Measurements from ENCODE around the gene USP9X. TPM values are rescaled to one million over a fixed set of nuclear protein-coding genes. Genes with fewer than 3 reads are reported as not detected.

Gene USP9X, protein sequence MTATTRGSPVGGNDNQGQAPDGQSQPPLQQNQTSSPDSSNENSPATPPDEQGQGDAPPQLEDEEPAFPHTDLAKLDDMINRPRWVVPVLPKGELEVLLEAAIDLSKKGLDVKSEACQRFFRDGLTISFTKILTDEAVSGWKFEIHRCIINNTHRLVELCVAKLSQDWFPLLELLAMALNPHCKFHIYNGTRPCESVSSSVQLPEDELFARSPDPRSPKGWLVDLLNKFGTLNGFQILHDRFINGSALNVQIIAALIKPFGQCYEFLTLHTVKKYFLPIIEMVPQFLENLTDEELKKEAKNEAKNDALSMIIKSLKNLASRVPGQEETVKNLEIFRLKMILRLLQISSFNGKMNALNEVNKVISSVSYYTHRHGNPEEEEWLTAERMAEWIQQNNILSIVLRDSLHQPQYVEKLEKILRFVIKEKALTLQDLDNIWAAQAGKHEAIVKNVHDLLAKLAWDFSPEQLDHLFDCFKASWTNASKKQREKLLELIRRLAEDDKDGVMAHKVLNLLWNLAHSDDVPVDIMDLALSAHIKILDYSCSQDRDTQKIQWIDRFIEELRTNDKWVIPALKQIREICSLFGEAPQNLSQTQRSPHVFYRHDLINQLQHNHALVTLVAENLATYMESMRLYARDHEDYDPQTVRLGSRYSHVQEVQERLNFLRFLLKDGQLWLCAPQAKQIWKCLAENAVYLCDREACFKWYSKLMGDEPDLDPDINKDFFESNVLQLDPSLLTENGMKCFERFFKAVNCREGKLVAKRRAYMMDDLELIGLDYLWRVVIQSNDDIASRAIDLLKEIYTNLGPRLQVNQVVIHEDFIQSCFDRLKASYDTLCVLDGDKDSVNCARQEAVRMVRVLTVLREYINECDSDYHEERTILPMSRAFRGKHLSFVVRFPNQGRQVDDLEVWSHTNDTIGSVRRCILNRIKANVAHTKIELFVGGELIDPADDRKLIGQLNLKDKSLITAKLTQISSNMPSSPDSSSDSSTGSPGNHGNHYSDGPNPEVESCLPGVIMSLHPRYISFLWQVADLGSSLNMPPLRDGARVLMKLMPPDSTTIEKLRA (N-terminal part only)
- total RNA-seq, result 100 to 1,000 TPM in 3 of 4 donors, 10 to 100 TPM in 1; 76.5 to 146 (median 122) TPM

GRCh38 chrX:41084893-41085511 lies at the start of gene USP9X:
TSS of gene USP9X (plus strand) at chrX:41085445. CDS start at chrX:41123629, 38,184 bp downstream.
- TF ChIP-seq, protein P1, sequence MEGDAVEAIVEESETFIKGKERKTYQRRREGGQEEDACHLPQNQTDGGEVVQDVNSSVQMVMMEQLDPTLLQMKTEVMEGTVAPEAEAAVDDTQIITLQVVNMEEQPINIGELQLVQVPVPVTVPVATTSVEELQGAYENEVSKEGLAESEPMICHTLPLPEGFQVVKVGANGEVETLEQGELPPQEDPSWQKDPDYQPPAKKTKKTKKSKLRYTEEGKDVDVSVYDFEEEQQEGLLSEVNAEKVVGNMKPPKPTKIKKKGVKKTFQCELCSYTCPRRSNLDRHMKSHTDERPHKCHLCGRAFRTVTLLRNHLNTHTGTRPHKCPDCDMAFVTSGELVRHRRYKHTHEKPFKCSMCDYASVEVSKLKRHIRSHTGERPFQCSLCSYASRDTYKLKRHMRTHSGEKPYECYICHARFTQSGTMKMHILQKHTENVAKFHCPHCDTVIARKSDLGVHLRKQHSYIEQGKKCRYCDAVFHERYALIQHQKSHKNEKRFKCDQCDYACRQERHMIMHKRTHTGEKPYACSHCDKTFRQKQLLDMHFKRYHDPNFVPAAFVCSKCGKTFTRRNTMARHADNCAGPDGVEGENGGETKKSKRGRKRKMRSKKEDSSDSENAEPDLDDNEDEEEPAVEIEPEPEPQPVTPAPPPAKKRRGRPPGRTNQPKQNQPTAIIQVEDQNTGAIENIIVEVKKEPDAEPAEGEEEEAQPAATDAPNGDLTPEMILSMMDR (IDR thresholded peaks at IDR 0.05; ENCODE audit: low read depth), result no peak

DNA sequence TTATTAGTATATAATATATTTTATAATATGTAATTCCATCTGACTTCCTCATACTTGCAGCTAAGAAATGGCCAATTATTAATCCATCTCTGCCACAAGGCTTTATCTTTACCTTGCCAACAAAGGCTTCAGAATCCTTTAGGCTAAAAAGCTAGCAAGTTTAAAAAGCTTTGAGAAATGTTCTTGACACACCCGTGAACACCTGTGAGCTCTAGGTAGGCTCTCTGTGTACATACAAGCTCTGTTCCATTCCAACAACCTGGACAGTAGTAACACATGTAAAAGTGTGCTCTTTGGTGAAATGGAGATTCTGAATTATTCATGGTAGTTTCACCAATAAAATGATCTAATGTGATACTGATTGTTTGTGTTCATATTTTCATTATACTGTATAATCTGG lies 49.7 kb upstream of the USP9X start:
- TF ChIP-seq, protein P1 (IDR thresholded peaks at IDR 0.05; ENCODE audit: low read depth), result no peak

DNA sequence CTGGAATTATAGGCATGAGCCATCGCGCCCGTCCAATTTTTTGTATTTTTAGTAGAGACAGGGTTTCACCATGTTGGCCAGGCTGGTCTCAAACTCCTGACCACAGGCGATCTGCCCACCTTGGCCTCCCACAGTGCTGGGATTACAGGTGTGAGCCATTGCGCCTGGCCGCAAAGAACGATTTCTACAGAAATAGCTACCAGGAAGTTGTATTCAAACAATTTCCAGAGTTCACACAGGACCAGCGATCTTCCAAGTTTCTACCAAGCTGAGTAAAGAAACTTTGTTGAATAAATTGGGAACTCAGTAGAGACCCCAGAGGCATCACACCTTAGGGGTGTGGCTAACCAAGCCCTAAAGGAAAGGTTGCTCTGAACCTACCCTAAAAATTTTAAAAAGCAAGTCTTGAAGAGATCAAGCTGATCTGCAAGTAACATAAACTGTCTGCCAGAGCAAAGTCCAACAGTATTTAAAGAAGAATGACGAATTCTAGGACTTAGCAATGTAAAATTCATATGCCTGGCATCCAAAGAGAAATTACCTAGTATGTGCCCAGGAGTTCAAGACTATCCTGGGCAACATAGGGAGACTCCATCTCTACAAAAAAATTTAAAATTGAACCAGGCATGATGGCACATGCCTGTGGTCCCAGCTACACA lies 48.4 kb upstream of the USP9X start:
- TF ChIP-seq, protein P1 (IDR thresholded peaks at IDR 0.05; ENCODE audit: low read depth), result no peak

GRCh38 chrX:41043196-41043595 lies 42.0 kb upstream of the USP9X start:
- TF ChIP-seq, protein P1 (IDR thresholded peaks at IDR 0.05; ENCODE audit: low read depth), result no peak

- TF ChIP-seq, protein P1 (IDR thresholded peaks at IDR 0.05; ENCODE audit: low read depth), result no peak
These were observed 41.4 kb upstream of the USP9X start for GRCh38 chrX:41043674-41044345.

- TF ChIP-seq, protein P1 (IDR thresholded peaks at IDR 0.05; ENCODE audit: low read depth), result no peak
These were observed 39.2 kb upstream of the USP9X start for GRCh38 chrX:41045960-41046567.

All from subcutaneous adipose tissue (tissue), 4 donors.